Activated T-cell treated with anti-CD3 and anti-CD28 coated beads, Interleukin-2, amount 50 U/mL, for 4 hours (primary cell): ENCODE data around the gene CNDP2. TPM values are rescaled to one million over a fixed set of nuclear protein-coding genes. Genes with fewer than 3 reads are reported as not detected.

Experiments
- ATAC-seq, 2 donors: fragments of 200-7000 bp; cut with Tn5 transposase; one replicate each; pipeline ENCODE4 v1.10.0; 2021
- DNase-seq: peaks from one replicate; pipeline ENCODE4 v3.0.0-alpha.2; 2020
- H3K27me3 Mint-ChIP-seq: one replicate; pipeline ENCODE4 v1.8.0; 2021; ENCODE audit warnings: low read depth, mixed read lengths
- H3K36me3 Mint-ChIP-seq: one replicate; pipeline ENCODE4 v1.8.0; 2022; ENCODE audit warnings: mixed read lengths; ENCODE audit not compliant: insufficient read depth
- H3K4me1 Mint-ChIP-seq: one replicate; pipeline ENCODE4 v1.8.0; 2021; ENCODE audit warnings: low read depth, mixed read lengths
- H3K4me3 Mint-ChIP-seq: one replicate; pipeline ENCODE4 v1.8.0; 2021; ENCODE audit warnings: mild to moderate bottlenecking, moderate library complexity, mixed read lengths
- H3K9me3 Mint-ChIP-seq: one replicate; pipeline ENCODE4 v1.8.0; 2021; ENCODE audit warnings: mixed read lengths
- total RNA-seq, 3 donors: library from RNA; stranded (reverse); gene quantifications; one replicate each; pipeline ENCODE4 v1.2.1, GENCODE V29; 2021

CNDP2 gene
- total RNA-seq, 3 donors from 2014 or later = 157 to 165 (median 164) TPM

GRCh38 chr18:74457725-74458421, 38.3 kb upstream of the CNDP2 start:
- Mint-ChIP-seq H3K9me3 (no peaks in the 10 kb centered on the region), H3K4me1 (peaks cover 13% of the 10 kb centered on the region), H3K4me3 (peak overlapping the region; percentile 69), H3K27me3 (peaks cover 44% of the 10 kb centered on the region), H3K36me3 (no peaks in the 10 kb centered on the region)
- DNase-seq (no peak), ATAC-seq (no peak)

- ATAC-seq (no peak), DNase-seq (no peak)
- H3K9me3 Mint-ChIP-seq = no peaks in the 10 kb centered on the region
- H3K36me3 Mint-ChIP-seq = no peaks in the 10 kb centered on the region
- no peak overlapping the region for H3K4me3 Mint-ChIP-seq
- H3K4me1 Mint-ChIP-seq = peaks cover 13% of the 10 kb centered on the region
- peaks cover 32% of the 10 kb centered on the region for H3K27me3 Mint-ChIP-seq
These were observed 36.3 kb upstream of the CNDP2 start for GRCh38 chr18:74459889-74460288.

GRCh38 chr18:74460825-74461224, 35.3 kb upstream of the CNDP2 start:
- no peak for DNase-seq
- H3K9me3 Mint-ChIP-seq = no peaks in the 10 kb centered on the region
- H3K36me3 Mint-ChIP-seq = no peaks in the 10 kb centered on the region
- no peak for ATAC-seq
- H3K4me3 Mint-ChIP-seq = no peak overlapping the region
- H3K27me3 Mint-ChIP-seq = peaks cover 25% of the 10 kb centered on the region
- peaks cover 13% of the 10 kb centered on the region for H3K4me1 Mint-ChIP-seq

GRCh38 chr18:74463254-74463653, 32.9 kb upstream of the CNDP2 start:
- no peaks in the 10 kb centered on the region for H3K36me3 Mint-ChIP-seq
- H3K4me1 Mint-ChIP-seq = peaks cover 6% of the 10 kb centered on the region
- no peak for DNase-seq
- H3K27me3 Mint-ChIP-seq = peaks cover 10% of the 10 kb centered on the region
- H3K4me3 Mint-ChIP-seq = no peak overlapping the region
- no peaks in the 10 kb centered on the region for H3K9me3 Mint-ChIP-seq
- no peak for ATAC-seq

- peaks cover 3% of the 10 kb centered on the region for H3K4me1 Mint-ChIP-seq
- no peaks in the 10 kb centered on the region for H3K36me3 Mint-ChIP-seq
- no peak overlapping the region for H3K4me3 Mint-ChIP-seq
- peaks cover 6% of the 10 kb centered on the region for H3K27me3 Mint-ChIP-seq
- no peaks in the 10 kb centered on the region for H3K9me3 Mint-ChIP-seq
- ATAC-seq = no peak
- DNase-seq = no peak
These were observed 32.2 kb upstream of the CNDP2 start for GRCh38 chr18:74463983-74464382.

- Mint-ChIP-seq H3K36me3 (peaks cover 2% of the 10 kb centered on the region), H3K4me1 (no peaks in the 10 kb centered on the region), H3K27me3 (peaks cover 3% of the 10 kb centered on the region), H3K4me3 (no peak overlapping the region), H3K9me3 (peaks cover 9% of the 10 kb centered on the region)
- ATAC-seq (no peak), DNase-seq (no peak)
These were observed 30.4 kb upstream of the CNDP2 start for GRCh38 chr18:74465775-74466174.

- H3K4me3 Mint-ChIP-seq = no peak overlapping the region
- H3K27me3 Mint-ChIP-seq = peaks cover 3% of the 10 kb centered on the region
- H3K9me3 Mint-ChIP-seq = peaks cover 9% of the 10 kb centered on the region
- DNase-seq (no peak), ATAC-seq (no peak)
- peaks cover 2% of the 10 kb centered on the region for H3K36me3 Mint-ChIP-seq
- no peaks in the 10 kb centered on the region for H3K4me1 Mint-ChIP-seq
These were observed 27.6 kb upstream of the CNDP2 start for GRCh38 chr18:74468547-74469061.

- DNase-seq (no peak), ATAC-seq (no peak)
- no peaks in the 10 kb centered on the region for H3K4me1 Mint-ChIP-seq
- peaks cover 3% of the 10 kb centered on the region for H3K27me3 Mint-ChIP-seq
- peaks cover 2% of the 10 kb centered on the region for H3K36me3 Mint-ChIP-seq
- no peak overlapping the region for H3K4me3 Mint-ChIP-seq
- peaks cover 9% of the 10 kb centered on the region for H3K9me3 Mint-ChIP-seq
These were observed 23.9 kb upstream of the CNDP2 start for GRCh38 chr18:74472312-74472711.

- H3K36me3 Mint-ChIP-seq = peaks cover 2% of the 10 kb centered on the region
- ATAC-seq = no peak
- no peak overlapping the region for H3K4me3 Mint-ChIP-seq
- H3K4me1 Mint-ChIP-seq = peaks cover 2% of the 10 kb centered on the region
- no peak for DNase-seq
- H3K27me3 Mint-ChIP-seq = peaks cover 5% of the 10 kb centered on the region
- H3K9me3 Mint-ChIP-seq = peaks cover 9% of the 10 kb centered on the region
These were observed 22.1 kb upstream of the CNDP2 start for GRCh38 chr18:74473976-74474640.

- DNase-seq = no peak
- Mint-ChIP-seq H3K4me3 (no peak overlapping the region), H3K9me3 (no peaks in the 10 kb centered on the region), H3K27me3 (peaks cover 5% of the 10 kb centered on the region), H3K36me3 (no peaks in the 10 kb centered on the region), H3K4me1 (peaks cover 2% of the 10 kb centered on the region)
- no peak for ATAC-seq
These were observed 20.0 kb upstream of the CNDP2 start for GRCh38 chr18:74476140-74476539.

- H3K9me3 Mint-ChIP-seq = no peaks in the 10 kb centered on the region
- peaks cover 2% of the 10 kb centered on the region for H3K4me1 Mint-ChIP-seq
- peaks cover 8% of the 10 kb centered on the region for H3K27me3 Mint-ChIP-seq
- no peaks in the 10 kb centered on the region for H3K36me3 Mint-ChIP-seq
- DNase-seq (no peak), ATAC-seq (peak in 1 of 2 donors; percentile 38)
- no peak overlapping the region for H3K4me3 Mint-ChIP-seq
These were observed 18.4 kb upstream of the CNDP2 start for GRCh38 chr18:74477771-74478170.

GRCh38 chr18:74478316-74478715, 17.8 kb upstream of the CNDP2 start:
- no peak overlapping the region for H3K4me3 Mint-ChIP-seq
- peaks cover 9% of the 10 kb centered on the region for H3K27me3 Mint-ChIP-seq
- H3K9me3 Mint-ChIP-seq = no peaks in the 10 kb centered on the region
- peaks cover 2% of the 10 kb centered on the region for H3K4me1 Mint-ChIP-seq
- no peak for ATAC-seq
- H3K36me3 Mint-ChIP-seq = no peaks in the 10 kb centered on the region
- DNase-seq = no peak

GRCh38 chr18:74478880-74479279, 17.3 kb upstream of the CNDP2 start:
- Mint-ChIP-seq H3K4me1 (peaks cover 2% of the 10 kb centered on the region), H3K36me3 (no peaks in the 10 kb centered on the region), H3K27me3 (peaks cover 9% of the 10 kb centered on the region), H3K9me3 (no peaks in the 10 kb centered on the region), H3K4me3 (no peak overlapping the region)
- ATAC-seq = no peak
- DNase-seq = no peak

- Mint-ChIP-seq H3K9me3 (no peaks in the 10 kb centered on the region), H3K4me1 (peaks cover 3% of the 10 kb centered on the region), H3K4me3 (no peak overlapping the region), H3K27me3 (peaks cover 9% of the 10 kb centered on the region), H3K36me3 (no peaks in the 10 kb centered on the region)
- no peak for ATAC-seq
- DNase-seq = no peak
These were observed 16.5 kb upstream of the CNDP2 start for GRCh38 chr18:74479486-74480148.
